Measurements from ENCODE around the gene GRHPR.
"Not testable (repeated sequence)": the region's sequence is repeated elsewhere in the genome, so short reads cannot be mapped to it uniquely, and the experiment has no call there.

Gene GRHPR

DNA sequence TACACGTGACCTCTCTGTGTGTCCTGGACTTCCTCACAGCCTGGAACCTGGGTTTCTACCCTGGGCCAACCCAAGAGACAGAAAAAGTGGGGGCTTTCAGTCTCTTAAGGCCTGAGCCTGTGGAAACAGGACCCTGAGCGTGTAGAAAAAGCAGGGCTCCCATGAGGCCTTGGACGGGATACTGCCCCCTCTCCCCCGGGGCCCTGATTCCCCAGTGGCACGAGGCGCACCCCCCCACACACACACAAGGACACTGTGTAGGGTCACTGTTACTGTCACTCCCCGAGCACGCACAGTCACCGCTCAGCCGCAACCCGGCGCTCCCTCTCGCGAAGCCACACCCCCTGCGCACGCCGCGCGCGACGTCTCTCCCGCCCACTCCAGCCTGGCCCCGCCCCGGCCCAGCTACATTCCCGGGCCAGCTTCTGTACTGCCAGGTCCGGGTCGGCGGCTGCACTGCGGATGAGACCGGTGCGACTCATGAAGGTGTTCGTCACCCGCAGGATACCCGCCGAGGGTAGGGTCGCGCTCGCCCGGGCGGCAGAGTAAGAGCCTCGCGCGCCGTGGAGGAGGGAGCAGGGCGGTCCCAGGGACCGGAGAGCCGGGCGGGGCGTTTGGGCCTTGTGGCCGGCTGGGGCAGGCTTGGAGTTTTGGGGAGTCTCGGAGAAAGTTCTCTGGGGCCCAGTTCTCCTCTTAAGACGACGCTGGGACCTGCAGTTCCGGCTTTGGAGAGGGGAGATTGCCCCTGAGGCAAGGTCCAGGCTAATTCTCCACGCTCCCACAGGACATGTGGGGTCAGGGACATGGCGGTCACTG, at the start of gene GRHPR:
TSS of gene GRHPR (plus strand) at position 408 of the 816 bp plus-strand sequence. CDS start at position 463, 55 bp downstream.
- DNase-seq (ENCODE audit: low spot score) = peak; percentile 91

DNA sequence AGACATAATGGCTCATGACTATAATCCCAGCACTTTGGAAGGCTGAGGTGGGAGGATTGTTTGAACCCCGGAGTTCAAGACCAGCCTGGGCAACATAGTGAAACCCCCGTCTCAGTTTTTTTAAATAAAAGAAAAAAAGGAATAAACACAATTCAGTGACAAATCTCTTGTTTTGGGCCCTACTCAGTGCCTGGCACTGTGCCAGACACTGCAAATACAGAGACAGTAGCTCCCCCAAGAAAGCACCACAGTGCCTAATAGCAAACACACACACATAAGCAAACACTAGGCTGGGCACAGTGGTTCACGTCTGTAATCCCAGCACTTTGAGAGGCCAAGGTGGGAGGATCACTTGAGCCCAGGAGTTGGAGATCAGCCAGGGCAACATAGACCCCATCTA, 49.7 kb upstream of the GRHPR start:
- no peak for DNase-seq (ENCODE audit: low spot score)

- no peak for DNase-seq (ENCODE audit: low spot score)
Measured at GRCh38 chr9:37373621-37374020, 48.9 kb upstream of the GRHPR start.

GRCh38 chr9:37374892-37375291, 47.6 kb upstream of the GRHPR start:
- no peak for DNase-seq (ENCODE audit: low spot score)

DNA sequence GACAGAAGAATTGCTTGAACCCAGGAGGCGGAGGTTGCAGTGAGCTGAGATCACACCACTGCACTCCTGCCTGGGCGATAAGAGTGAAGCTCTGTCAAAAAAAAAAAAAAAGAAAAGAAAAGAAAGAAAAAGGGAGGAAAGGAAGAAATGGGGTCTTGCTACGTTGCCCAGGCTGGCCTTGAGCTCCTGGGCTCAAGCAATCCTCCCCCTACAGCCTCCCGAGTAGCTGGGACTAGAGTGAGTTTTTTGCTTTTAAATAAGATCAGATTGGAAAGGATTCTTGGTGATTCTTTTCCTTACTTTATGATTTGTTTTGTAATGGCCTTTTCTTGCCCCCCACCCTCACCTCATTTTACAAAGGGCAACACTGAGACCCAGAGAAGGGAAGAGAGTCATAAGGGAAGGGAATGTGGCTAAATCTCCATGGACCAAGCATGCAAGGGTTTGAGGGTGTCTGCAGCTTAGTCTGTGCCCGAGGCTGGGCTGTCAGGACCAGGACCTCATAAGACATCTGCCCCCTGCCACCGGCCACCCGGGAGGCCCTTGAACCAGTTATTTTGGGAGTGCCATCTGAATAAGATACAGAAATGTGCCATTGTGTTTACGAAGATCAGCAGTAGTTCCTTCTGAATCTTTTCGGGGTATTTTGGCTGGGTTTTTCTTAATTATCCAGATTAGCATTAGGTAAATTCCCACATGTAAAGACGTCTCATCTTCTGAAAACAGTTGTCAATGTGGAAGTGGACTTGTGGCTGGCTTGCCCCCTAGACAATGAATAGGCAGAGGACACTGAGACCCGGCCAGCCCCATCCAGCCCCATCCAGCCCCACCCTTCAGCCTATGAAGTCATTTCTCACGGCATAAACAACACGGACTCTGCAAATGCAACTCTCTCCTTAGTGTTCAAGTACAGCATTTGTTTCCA, 44.5 kb upstream of the GRHPR start:
- DNase-seq (ENCODE audit: low spot score) = no peak

DNA sequence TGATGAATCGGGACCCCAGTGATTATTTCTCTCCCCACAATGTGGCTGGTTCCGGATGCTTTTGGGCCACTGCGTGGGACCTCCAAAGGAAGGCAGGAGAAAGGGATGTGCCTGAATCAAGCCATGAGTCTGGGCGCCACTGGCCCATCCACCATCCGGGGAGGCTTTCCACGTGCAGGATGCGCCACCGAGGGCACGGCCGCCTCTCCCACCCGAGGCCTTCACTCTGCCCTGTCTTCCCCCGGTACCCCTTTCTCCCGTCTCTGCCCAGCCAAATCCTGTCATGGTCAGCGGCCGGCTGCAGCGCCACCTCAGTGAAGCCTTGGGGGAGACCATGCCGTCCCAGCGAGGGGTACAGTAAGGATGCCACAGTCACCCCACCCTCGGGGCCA, 43.9 kb upstream of the GRHPR start:
- DNase-seq (ENCODE audit: low spot score) = no peak

DNA sequence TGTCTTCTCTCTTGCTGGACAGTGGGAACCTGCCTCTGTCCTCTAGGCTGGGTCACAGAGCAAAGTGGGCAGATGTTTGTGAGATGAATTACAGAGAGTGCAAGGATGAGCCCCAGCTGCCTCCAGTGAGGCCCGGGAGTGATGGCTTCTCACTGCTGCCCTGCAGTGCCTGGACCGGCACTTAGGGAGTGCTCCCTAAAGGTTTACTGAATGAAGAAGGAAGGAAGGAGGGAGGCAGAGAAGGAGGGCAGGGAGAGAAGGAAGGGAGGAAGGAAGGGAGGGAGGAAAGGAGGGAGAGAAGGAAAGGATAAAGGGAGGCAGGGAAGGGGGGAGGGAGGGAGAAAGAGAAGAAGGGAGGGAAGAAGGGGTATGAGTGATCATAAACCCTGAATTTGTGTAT, 42.7 kb upstream of the GRHPR start:
- DNase-seq (ENCODE audit: low spot score) = no peak

DNA sequence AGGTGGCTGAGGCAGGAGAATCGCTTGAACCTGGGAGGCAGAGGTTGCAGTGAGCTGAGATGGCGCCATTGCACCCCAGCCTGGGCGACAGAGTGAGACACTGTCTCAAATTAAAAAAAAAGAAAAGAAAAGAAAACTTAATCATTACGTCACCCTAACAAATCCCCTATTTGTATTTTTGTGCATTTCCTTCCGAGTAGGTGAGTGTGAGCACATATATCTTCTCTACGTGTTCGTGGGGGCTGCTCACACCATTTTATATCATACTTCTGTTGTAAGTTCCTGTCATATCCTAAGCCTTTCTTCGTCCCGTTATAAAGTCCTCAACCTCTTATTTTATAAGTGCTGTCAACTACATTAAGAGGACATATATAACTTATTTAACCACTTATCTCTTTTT, 41.9 kb upstream of the GRHPR start:
- DNase-seq (ENCODE audit: low spot score) = no peak

GRCh38 chr9:37381094-37381741, 41.3 kb upstream of the GRHPR start:
- no peak for DNase-seq (ENCODE audit: low spot score)

DNA sequence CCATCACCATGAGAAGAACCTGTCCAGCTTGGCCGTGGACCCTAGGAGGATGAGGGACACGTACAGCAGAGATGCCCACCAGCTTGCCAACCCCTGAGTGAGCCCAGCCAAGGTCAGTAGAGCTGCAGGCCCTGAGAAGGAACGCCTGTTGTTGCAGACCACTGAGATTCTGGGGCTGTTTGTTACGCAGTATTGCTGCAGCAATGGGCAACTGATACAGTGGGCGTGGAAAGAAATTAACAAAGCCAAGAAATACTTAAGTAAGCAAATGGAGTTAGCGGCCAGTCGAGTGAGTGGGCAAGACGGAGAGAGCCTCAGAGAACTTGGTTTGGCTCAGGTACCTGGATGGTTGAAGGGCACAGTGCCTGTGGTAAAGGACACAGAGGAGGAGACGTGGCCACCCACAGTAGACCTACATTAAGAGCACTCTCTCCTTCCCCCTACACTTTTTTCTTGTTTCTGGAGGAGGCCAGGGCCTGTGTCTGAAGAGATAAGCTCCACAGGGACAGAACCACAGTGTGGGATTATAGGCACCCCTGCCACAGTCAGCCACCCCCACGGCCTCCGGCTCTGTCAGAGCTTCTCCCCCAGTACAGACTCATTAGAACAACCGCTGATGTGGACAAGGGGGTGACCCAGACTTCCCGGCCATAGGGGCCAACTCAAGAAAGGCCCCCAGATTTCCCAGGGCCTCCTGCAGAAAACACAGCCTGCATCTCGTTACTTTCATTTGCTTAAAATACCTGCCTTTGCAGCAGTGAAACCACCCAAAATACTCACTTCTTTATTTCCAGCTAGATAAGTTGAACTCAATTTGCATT, 40.1 kb upstream of the GRHPR start:
- no peak for DNase-seq (ENCODE audit: low spot score)

DNA sequence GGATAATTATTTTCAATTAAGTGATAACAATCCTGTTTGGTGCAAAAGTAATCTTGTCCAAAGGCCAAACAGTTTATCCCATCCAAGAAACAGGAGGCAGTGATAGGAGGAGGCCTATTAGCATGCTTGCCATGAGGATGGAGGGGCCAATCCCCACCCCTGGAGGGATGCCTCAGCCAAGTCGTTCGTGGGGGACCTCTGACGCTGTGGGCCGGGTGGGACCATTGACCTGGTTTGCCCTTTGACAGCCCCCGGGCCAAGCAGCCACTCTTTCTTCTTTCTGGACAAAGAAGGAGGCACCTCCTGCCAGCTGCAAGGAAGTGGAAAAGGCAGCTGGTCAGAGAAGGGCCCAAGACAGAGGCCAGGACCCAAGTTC, 39.5 kb upstream of the GRHPR start:
- DNase-seq (ENCODE audit: low spot score) = no peak

DNA sequence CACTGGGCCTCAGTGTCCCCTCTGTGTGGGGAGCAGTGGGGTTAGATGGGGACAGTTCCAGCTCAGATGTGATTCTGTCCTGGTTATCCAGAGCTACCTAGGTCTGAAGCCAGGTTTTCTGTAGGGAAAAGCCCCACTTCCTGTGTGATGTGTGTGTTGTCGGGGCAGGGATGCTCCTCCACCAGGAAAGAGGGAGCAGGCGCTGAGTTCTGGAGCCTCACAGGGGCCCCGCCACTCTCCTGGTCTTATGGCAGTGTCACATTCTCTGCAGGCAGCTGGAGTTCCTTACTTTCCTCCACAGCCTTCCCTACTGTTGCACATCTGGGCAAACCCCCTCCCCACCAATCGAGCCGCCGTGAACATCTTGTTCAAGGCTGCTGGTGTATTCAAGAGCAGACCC, 39.1 kb upstream of the GRHPR start:
- DNase-seq (ENCODE audit: low spot score) = no peak

DNA sequence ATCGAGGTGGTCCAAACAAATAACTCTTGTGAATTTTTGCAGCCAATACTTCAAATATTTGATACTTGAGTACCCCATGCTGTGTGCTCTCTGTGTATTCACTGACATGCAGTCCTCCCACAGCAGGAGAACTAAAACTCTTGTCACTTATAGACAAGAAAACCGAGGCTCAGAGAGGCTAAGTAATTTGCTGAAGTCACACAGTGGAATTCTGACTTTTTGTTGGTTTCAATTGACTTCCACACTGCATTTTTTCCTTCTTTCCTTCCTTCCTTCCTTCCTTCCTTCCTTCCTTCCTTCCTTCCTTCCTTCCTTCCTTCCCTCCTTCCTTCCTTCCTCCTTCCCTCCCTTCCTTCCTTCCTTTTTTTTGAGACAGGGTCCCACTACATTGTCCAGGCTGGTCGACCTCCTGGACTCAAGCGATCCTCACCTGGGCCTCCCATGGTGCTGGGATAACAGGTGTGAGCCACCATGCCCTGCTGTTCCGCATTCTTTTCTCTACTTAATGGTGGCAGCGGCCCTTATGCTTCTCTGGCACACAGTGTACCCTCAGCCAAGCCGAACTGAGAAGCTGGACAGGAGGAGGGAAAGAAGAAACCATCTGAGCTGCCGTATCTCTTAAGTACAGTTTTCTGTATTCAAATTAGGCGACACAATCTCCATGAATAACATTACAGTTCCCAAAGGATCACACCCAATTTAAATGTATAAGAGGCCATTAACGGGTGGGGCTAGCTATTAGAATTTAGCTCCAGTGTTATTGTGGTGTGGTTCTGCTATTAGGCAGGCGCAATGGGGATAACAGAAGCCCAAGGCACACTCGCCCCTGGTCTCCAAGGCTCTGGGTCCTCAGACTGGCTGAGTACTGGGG, 38.4 kb upstream of the GRHPR start:
- DNase-seq (ENCODE audit: low spot score) = no peak

DNA sequence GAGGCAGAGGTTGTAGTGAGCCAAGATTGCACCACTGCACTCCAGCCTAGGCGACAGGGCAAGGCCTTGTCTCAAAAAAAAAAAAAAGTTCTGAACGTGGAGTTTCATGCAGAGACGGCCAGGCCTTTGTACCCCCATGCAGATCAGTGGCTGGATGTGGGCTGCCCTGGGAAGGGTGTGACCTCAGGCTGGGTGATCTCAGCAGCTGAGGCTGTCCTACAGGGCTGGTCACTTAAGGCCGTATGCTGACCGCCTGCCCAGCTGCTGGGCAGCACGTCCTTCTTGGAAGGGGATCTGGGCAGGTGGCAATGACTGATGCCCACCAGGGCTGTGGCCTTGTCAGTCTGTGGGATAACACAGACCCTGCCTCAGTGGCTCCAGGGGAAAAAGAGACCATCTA, 37.2 kb upstream of the GRHPR start:
- no peak for DNase-seq (ENCODE audit: low spot score)

DNA sequence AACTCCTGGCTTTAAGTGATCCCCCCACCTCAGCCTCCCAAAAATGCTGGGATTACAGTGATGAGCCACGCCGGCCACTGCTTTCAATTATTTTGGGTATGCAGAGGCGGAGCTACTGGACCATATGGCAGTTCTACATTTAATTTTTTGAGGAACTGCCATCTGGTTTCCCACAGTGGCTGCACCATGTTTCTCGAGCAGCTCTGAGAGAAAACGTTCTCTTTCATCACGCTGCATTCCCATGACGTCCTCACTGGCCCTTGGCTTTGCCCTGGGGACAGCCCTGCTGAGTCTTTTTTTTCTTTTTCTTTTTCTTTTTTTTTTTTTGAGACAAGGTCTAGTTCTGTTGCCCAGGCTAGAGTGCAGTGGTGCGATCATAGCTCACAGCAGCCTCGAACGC, 35.5 kb upstream of the GRHPR start:
- no peak for DNase-seq (ENCODE audit: low spot score)

DNA sequence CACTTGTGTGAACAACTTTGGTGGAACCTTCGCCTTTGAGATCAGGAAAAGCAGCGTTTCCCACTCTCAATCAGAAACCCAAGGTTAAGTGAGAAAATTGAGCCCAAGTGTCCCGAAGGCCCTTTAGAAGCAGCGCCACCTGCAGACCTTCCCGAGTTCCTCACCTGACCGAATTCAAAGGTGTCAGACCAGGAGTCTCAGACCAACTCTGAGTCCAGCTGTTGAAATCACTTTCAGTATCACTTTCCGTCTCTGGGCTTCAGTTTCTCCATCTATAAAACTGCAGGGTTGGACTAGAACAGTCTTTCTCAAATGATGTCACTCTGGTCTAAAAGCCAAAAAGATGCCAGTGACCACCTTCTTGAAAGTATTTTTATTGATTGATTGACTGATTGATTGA, 31.7 kb upstream of the GRHPR start:
- DNase-seq (ENCODE audit: low spot score) = no peak

GRCh38 chr9:37392272-37392671, 30.2 kb upstream of the GRHPR start:
- no peak for DNase-seq (ENCODE audit: low spot score)

DNA sequence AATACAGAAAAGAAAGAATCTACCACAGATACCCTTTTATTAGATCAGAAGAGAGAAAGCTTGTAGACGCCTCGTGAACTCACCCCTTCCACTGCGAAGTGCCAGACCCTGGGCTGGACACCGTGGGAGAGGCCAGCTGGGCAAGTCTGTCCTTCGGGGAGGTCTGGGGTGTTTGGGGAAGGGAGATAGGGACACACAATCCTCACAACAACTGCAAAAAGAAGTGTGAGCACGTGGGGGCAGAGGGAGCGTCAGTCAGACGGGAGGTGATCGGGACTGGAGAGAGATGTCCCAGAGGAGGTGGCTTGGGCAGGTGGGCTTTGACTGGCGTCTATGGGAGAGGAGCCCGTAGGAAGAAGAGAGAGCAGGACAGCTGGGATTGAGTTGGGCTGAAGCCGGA, 27.3 kb upstream of the GRHPR start:
- no peak for DNase-seq (ENCODE audit: low spot score)

DNA sequence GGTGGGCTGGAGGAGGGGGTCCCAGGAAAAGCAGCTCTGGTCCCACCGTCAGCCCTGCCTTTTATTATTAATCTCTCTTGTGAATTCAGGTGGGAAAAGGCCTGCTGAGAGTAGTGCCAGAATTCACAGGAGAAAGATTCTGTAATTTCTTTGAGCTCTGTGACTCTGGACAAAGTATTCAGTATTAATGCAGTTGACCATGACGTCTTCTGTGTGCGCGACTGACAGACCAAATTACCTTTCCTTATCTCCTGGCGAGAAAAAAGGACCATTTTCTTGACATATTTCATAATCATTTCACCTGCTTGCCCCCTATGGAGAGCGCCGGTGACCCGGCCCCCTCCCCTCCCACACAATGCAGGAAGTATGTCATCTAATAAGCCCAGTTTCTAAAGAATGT, 26.8 kb upstream of the GRHPR start:
- DNase-seq (ENCODE audit: low spot score) = no peak

- not testable (repeated sequence) for DNase-seq (ENCODE audit: low spot score)
Measured at GRCh38 chr9:37397948-37398347, 24.5 kb upstream of the GRHPR start.
